Measurements from ENCODE around the gene DYSF. TPM values are rescaled to one million over a fixed set of nuclear protein-coding genes. Genes with fewer than 3 reads are reported as not detected.

Gene DYSF
- total RNA-seq, 4 donors from 2014 or later: 1.7 to 5.0 (median 2.6) TPM

DNA sequence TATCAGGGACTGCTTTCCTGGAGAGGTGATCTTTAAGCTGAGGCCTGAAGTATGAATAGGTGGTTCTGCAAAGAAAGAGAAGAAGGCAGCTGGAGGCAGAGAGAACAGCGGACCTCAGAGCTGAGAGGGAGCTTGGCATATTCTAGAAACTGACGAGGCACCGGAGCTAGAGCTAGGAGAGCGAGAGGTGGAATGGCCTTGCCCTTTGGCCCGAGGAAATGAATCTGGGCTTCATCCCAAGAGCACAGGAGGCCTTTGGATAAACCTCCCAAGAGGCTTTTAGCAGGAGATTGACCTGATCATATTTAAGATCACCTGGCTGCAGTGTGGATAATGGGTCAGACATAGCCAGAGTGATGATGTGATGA is 7.9 kb downstream of the DYSF start:
- Histone ChIP-seq H3K4me3 (no peak overlapping the region), H3K27me3 (peaks cover 35% of the 10 kb centered on the region), H3K4me1 (peaks cover 9% of the 10 kb centered on the region), H3K27ac (no peak overlapping the region), H3K9me3 (no peaks in the 10 kb centered on the region), H3K36me3 (no peaks in the 10 kb centered on the region)
- TF ChIP-seq EP300 (IDR thresholded peaks at IDR 0.05) (no peak), POLR2A (IDR thresholded peaks at IDR 0.05) (no peak), POLR2AphosphoS5 (IDR thresholded peaks at IDR 0.05) (no peak)
- TF ChIP-seq, protein P1, sequence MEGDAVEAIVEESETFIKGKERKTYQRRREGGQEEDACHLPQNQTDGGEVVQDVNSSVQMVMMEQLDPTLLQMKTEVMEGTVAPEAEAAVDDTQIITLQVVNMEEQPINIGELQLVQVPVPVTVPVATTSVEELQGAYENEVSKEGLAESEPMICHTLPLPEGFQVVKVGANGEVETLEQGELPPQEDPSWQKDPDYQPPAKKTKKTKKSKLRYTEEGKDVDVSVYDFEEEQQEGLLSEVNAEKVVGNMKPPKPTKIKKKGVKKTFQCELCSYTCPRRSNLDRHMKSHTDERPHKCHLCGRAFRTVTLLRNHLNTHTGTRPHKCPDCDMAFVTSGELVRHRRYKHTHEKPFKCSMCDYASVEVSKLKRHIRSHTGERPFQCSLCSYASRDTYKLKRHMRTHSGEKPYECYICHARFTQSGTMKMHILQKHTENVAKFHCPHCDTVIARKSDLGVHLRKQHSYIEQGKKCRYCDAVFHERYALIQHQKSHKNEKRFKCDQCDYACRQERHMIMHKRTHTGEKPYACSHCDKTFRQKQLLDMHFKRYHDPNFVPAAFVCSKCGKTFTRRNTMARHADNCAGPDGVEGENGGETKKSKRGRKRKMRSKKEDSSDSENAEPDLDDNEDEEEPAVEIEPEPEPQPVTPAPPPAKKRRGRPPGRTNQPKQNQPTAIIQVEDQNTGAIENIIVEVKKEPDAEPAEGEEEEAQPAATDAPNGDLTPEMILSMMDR (IDR thresholded peaks at IDR 0.05): no peak
- DNase-seq (ENCODE audit: low spot score in 2 of 2): no peak
- WGBS: 52% methylated on average over 5 of the region's 5 CpGs

DNA sequence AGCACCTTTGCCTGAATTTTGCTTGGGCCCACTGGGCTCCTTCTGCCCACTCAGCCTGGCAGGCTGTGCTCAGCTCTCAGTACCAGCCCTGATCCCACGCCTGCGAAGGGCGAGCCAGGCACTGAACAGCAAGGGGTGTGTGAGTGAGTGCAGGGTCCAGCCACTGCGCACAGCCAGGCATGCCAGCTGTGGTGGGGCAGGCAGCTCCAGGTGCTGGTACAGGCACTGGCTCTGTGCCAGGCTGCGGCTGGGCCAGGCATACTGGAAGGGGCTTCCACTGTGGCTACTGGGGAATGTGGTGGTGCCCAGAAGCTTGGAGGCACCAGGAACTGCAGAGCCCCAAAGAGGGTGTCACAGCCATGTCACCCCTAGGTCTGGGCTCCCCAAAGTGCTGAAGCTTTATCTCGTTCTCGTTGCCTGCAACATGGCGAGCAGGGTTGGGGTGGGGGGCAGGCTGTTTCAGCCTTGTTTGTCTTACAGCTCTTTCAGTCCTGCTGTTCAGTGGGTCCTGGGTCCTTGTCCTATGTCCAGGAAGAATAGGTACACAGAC is 8.8 kb downstream of the DYSF start:
- Histone ChIP-seq H3K27ac (no peak overlapping the region), H3K4me1 (peaks cover 18% of the 10 kb centered on the region), H3K4me3 (no peak overlapping the region), H3K36me3 (no peaks in the 10 kb centered on the region), H3K9me3 (no peaks in the 10 kb centered on the region), H3K27me3 (peaks cover 43% of the 10 kb centered on the region)
- WGBS: no CpG with 5 or more reads among the region's 8 CpGs
- no peak for TF ChIP-seq POLR2AphosphoS5 (IDR thresholded peaks at IDR 0.05)
- TF ChIP-seq, protein P1 (IDR thresholded peaks at IDR 0.05): no peak
- TF ChIP-seq EP300 (IDR thresholded peaks at IDR 0.05): no peak
- TF ChIP-seq POLR2A (IDR thresholded peaks at IDR 0.05): no peak
- no peak for DNase-seq (ENCODE audit: low spot score in 2 of 2)

DNA sequence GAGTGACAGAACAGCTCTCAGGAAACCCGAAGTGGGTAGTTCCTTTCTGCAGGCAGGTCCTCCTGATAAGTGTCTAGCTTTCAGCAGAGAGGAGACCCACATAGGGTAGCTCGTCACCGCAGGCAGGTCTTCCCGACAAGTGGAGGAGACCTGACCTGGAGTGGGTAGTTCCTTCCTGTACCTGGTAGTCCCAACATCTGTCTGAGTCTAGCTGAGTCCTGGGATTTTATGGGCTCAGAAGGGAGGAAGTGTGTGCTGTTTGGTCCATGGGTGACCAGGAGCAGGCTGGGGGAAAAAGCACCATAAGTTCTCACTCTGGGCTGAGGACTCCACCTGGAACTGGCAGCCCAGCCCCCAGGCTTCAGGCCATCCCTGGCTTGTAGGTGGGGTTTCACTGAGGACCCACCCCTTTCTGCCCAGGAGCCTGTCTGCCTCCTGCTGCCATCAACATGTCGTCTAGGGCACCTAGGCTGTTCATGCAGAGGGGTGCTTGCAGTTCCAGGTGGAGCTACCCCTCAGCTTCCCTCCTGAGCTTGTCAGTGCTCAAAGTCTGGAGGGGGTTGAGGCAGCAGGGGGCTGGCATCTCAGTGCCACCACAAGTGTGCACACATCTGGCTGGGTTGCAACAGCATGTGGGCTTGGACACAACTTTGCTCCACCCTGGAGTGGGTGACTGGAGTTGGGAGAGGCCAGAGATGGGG is 9.4 kb downstream of the DYSF start:
- peaks cover 50% of the 10 kb centered on the region for H3K27me3 ChIP-seq
- WGBS: 90% methylated on average over 5 of the region's 5 CpGs

DNA sequence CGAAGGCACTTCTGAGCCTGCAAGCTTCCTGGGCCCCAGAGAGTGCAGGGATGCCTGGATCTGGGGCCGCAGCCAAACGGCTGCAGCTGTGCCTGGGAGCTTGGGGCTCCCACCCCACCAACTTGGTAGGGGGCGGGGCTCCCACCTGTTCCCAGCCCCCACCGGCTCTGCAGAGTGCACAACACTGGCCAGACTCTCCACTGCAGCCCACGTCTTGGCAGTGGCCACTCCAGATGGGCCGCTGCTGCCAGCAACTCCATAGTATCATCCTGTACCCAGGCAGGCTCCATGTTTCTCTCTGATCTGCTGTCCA is 9.9 kb downstream of the DYSF start:
- Histone ChIP-seq H3K27ac (no peak overlapping the region), H3K9me3 (no peaks in the 10 kb centered on the region), H3K4me1 (peaks cover 22% of the 10 kb centered on the region), H3K4me3 (no peak overlapping the region), H3K36me3 (no peaks in the 10 kb centered on the region), H3K27me3 (peaks cover 50% of the 10 kb centered on the region)
- 78% methylated on average over 5 of the region's 7 CpGs for WGBS
- no peak for DNase-seq (ENCODE audit: low spot score in 2 of 2)
- no peak for TF ChIP-seq EP300 (IDR thresholded peaks at IDR 0.05)
- no peak for TF ChIP-seq POLR2A (IDR thresholded peaks at IDR 0.05)
- TF ChIP-seq, protein P1 (IDR thresholded peaks at IDR 0.05): no peak
- TF ChIP-seq POLR2AphosphoS5 (IDR thresholded peaks at IDR 0.05): no peak

More for the DNA sequence above, 9.4 kb downstream of the DYSF start:
- no peak for DNase-seq (ENCODE audit: low spot score in 2 of 2)
- no peak overlapping the region for H3K4me3 ChIP-seq
- H3K27ac ChIP-seq: no peak overlapping the region
- H3K9me3 ChIP-seq: no peaks in the 10 kb centered on the region
- no peaks in the 10 kb centered on the region for H3K36me3 ChIP-seq
- TF ChIP-seq POLR2AphosphoS5 (IDR thresholded peaks at IDR 0.05) (no peak), EP300 (IDR thresholded peaks at IDR 0.05) (no peak), POLR2A (IDR thresholded peaks at IDR 0.05) (no peak)
- H3K4me1 ChIP-seq: peaks cover 22% of the 10 kb centered on the region

DNA sequence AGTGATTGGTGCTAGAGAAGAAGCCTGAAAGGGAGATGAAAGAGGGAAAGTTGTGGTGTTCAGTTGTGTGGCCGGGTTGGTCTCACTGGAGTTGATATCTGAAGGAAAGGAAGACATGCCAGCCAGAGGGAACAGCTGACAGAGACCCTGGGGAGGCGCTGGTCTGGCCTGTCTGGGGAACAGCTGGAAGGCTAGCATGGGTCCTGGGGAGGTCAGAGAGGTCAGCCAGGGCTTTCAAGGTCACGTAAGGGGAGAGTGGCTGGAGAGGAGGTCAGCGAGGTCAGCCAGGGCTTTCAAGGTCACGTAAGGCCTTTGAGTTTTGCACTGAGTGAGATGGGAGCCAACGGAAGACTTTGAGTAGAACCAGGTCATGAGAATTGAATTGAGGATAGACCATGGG is 11.0 kb downstream of the DYSF start:
- Histone ChIP-seq H3K27ac (no peak overlapping the region), H3K9me3 (no peaks in the 10 kb centered on the region), H3K36me3 (no peaks in the 10 kb centered on the region), H3K27me3 (peaks cover 61% of the 10 kb centered on the region), H3K4me3 (no peak overlapping the region), H3K4me1 (peaks cover 22% of the 10 kb centered on the region)
- WGBS: 80% methylated on average over 6 of the region's 6 CpGs
- DNase-seq (ENCODE audit: low spot score in 2 of 2): no peak
- TF ChIP-seq, protein P1 (IDR thresholded peaks at IDR 0.05): no peak
- TF ChIP-seq POLR2A (IDR thresholded peaks at IDR 0.05): no peak
- TF ChIP-seq EP300 (IDR thresholded peaks at IDR 0.05): no peak
- no peak for TF ChIP-seq POLR2AphosphoS5 (IDR thresholded peaks at IDR 0.05)
